ENCODE data around the gene CXCL9.
"Not testable (repeated sequence)": the region's sequence is repeated elsewhere in the genome, so short reads cannot be mapped to it uniquely, and the experiment has no call there.

Gene CXCL9

GRCh38 chr4:76007089-76007862 lies at the start of gene CXCL9:
Gene CXCL9, minus strand, starts transcription at chr4:76007509. Its CDS starts 60 bp downstream, at chr4:76007449.
- CTCF ChIA-PET = interaction anchor here (0.6 to 0.7 kb wide), 2 partner anchors 18 to 325 kb away, joined by 3 read pairs; no protein-coding TSS in a partner anchor

GRCh38 chr4:76055421-76055820 lies 48.1 kb upstream of the CXCL9 start:
- ChIA-PET POLR2A (ENCODE audit: low non-redundant PET) (no interaction called here), CTCF (interaction anchor here (0.6 kb wide), 1 partner anchor 58 kb away, joined by 3 read pairs; no protein-coding TSS in a partner anchor)
- no peak overlapping the region for H3K27ac ChIP-seq
- no peak for DNase-seq (ENCODE audit: low spot score)
- TF ChIP-seq CTCF (conservative IDR thresholded peaks at IDR 0.05; ENCODE audit: low read depth) = no peak

More at GRCh38 chr4:76007089-76007862, at the start of gene CXCL9:
- no peak for TF ChIP-seq CTCF (conservative IDR thresholded peaks at IDR 0.05; ENCODE audit: low read depth)
- peak; percentile 74 for DNase-seq (ENCODE audit: low spot score)
- POLR2A ChIA-PET (ENCODE audit: low non-redundant PET) = no interaction called here
- no peak within 1 kb of the TSS for H3K27ac ChIP-seq

GRCh38 chr4:76055016-76055415 lies 47.7 kb upstream of the CXCL9 start:
- no peak overlapping the region for H3K27ac ChIP-seq
- CTCF ChIA-PET = no interaction called here
- no peak for TF ChIP-seq CTCF (conservative IDR thresholded peaks at IDR 0.05; ENCODE audit: low read depth)
- no peak for DNase-seq (ENCODE audit: low spot score)
- POLR2A ChIA-PET (ENCODE audit: low non-redundant PET) = no interaction called here

- TF ChIP-seq CTCF (conservative IDR thresholded peaks at IDR 0.05; ENCODE audit: low read depth) = no peak
- CTCF ChIA-PET = interaction anchor here (1.0 to 1.5 kb wide), 2 partner anchors 9 to 44 kb away, joined by 3 read pairs; no protein-coding TSS in a partner anchor
- DNase-seq (ENCODE audit: low spot score) = no peak
- no peak overlapping the region for H3K27ac ChIP-seq
- POLR2A ChIA-PET (ENCODE audit: low non-redundant PET) = interaction anchor here (0.5 kb wide), 1 partner anchor 318 kb away, joined by 9 read pairs; no protein-coding TSS in a partner anchor
Observed at GRCh38 chr4:76053730-76054129, 46.4 kb upstream of the CXCL9 start.

- POLR2A ChIA-PET (ENCODE audit: low non-redundant PET); CTCF ChIA-PET; H3K27ac ChIP-seq; DNase-seq (ENCODE audit: low spot score): not testable (repeated sequence)
Observed at GRCh38 chr4:76050560-76051050, 43.3 kb upstream of the CXCL9 start.

- H3K27ac ChIP-seq; DNase-seq (ENCODE audit: low spot score); POLR2A ChIA-PET (ENCODE audit: low non-redundant PET); CTCF ChIA-PET: not testable (repeated sequence)
Observed at GRCh38 chr4:76049860-76050416, 42.6 kb upstream of the CXCL9 start.

- POLR2A ChIA-PET (ENCODE audit: low non-redundant PET); DNase-seq (ENCODE audit: low spot score); H3K27ac ChIP-seq; CTCF ChIA-PET: not testable (repeated sequence)
Observed at GRCh38 chr4:76044686-76045085, 37.4 kb upstream of the CXCL9 start.

- H3K27ac ChIP-seq; POLR2A ChIA-PET (ENCODE audit: low non-redundant PET); CTCF ChIA-PET; DNase-seq (ENCODE audit: low spot score): not testable (repeated sequence)
Observed at GRCh38 chr4:76043306-76043705, 36.0 kb upstream of the CXCL9 start.

GRCh38 chr4:76042241-76042998 lies 35.1 kb upstream of the CXCL9 start:
- POLR2A ChIA-PET (ENCODE audit: low non-redundant PET); CTCF ChIA-PET; H3K27ac ChIP-seq; DNase-seq (ENCODE audit: low spot score): not testable (repeated sequence)

All from RWPE1 (cell line).